HepG2 (cell line): ENCODE data around the gene PPM1F. TPM values are rescaled to one million over a fixed set of nuclear protein-coding genes. Genes with fewer than 3 reads are reported as not detected.

Experiments
- ATAC-seq: fragments of 200-7000 bp; cut with Tn5 transposase; 3 replicates; pipeline ENCODE4 v1.9.1; 2020; ENCODE audit warnings: mild to moderate bottlenecking, moderate library complexity
- BruUV-seq: library from RNA; stranded (reverse); fragments of 400-500 nt; replicated peaks from 2 replicates; lab custom pipeline; 2021; lab: Mats Ljungman, UMichigan
- CTCF ChIA-PET: fragments of 300-600 bp; formaldehyde crosslinking; extraction: SDS; loops from one replicate; lab custom pipeline; 2021; ENCODE audit warnings: low total read pairs, inconsistent platforms, low intra/inter-chr PET ratio; lab: Yijun Ruan, JAX
- POLR2A ChIA-PET: fragments of 350-600 bp; sonication (Branson Sonifier 250); formaldehyde crosslinking; loops from one replicate; lab custom pipeline; 2020; ENCODE audit warnings: antibody characterized with exemption, inconsistent platforms; lab: Yijun Ruan, JAX
- DNase-seq: peaks from one replicate; pipeline ENCODE4 v3.0.0-alpha.2; 2015; ENCODE audit warnings: low spot score
- FAIRE-seq: peaks from 3 replicates; lab custom pipeline; 2011; peaks lifted over from hg19 to GRCh38; lab: Jason Lieb, UNC
- H2AFZ ChIP-seq: one replicate; pipeline ENCODE4 v1.6.1; 2011; ENCODE audit warnings: low read length, inconsistent platforms
- H3K27ac ChIP-seq: fragments of 300-600 bp; 3 replicates; pipeline ENCODE4 v1.8.0; 2011; ENCODE audit warnings: mixed run types, mild to moderate bottlenecking, mixed read lengths, low read length, inconsistent platforms; ENCODE audit not compliant: insufficient read depth; ENCODE audit errors: extremely low read length
- H3K27me3 ChIP-seq, 2 experiments: fragments of 200-600 bp in 1 of 2; 2 replicates in 1 of 2; 3 replicates in 1 of 2; pipeline versions ENCODE4 v1.6.0 to v1.8.0; 2011; ENCODE audit warnings: low read length in 2 of 2, mild to moderate bottlenecking in 2 of 2, moderate library complexity in 2 of 2, inconsistent platforms in 1 of 2; ENCODE audit not compliant: insufficient read depth in 2 of 2, control insufficient read depth in 1 of 2
- H3K36me3 ChIP-seq, 2 experiments: fragments of 200-600 bp in 1 of 2; replicated peaks in 1 of 2; 2 replicates in 1 of 2; 3 replicates in 1 of 2; pipeline versions ENCODE4 v1.5.1 to v1.8.0; 2011; ENCODE audit warnings: low read length in 2 of 2, inconsistent platforms in 1 of 2; ENCODE audit not compliant: insufficient read depth in 2 of 2, control insufficient read depth in 1 of 2
- H3K4me1 ChIP-seq: 2 replicates; pipeline ENCODE4 v1.5.1; 2012; ENCODE audit warnings: low read length, inconsistent platforms; ENCODE audit not compliant: insufficient read depth
- H3K4me2 ChIP-seq: 2 replicates; pipeline ENCODE4 v1.6.0; 2011; ENCODE audit warnings: low read depth, low read length, inconsistent platforms
- H3K4me3 ChIP-seq, 3 experiments: fragments of 200-600 bp in 1 of 3; sonication (generic), shearing (Covaris generic) in 1 of 3; replicated peaks in 1 of 3; 2 replicates each; pipeline ENCODE4 v1.5.1; 2011 to 2016; ENCODE audit warnings: low read length in 3 of 3, inconsistent platforms in 2 of 3, low read depth in 2 of 3, mild to moderate bottlenecking in 2 of 3, control low read depth in 1 of 3, mixed read lengths in 1 of 3; ENCODE audit not compliant: insufficient read depth in 1 of 3
- H3K79me2 ChIP-seq: one replicate; pipeline ENCODE4 v1.6.1; 2011; ENCODE audit warnings: low read length, inconsistent platforms; ENCODE audit not compliant: insufficient read depth
- H3K9ac ChIP-seq: 2 replicates; pipeline ENCODE4 v1.6.0; 2011; ENCODE audit warnings: mild to moderate bottlenecking, low read depth, low read length, inconsistent platforms; ENCODE audit not compliant: insufficient read depth
- H3K9me3 ChIP-seq: 2 replicates; pipeline ENCODE4 v1.5.1; 2012; ENCODE audit warnings: mild to moderate bottlenecking, low read length
- H4K20me1 ChIP-seq: 2 replicates; pipeline ENCODE4 v1.6.0; 2011; ENCODE audit warnings: inconsistent platforms, mild to moderate bottlenecking, low read length, moderate library complexity; ENCODE audit not compliant: insufficient read depth
- AHR ChIP-seq: IDR thresholded peaks from 2 replicates; pipeline ENCODE4 v1.6.1; 2018; ENCODE audit warnings: missing genetic modification reagents, missing compliant biosample characterization
- BCL6 ChIP-seq: IDR thresholded peaks from 2 replicates; pipeline ENCODE4 v1.6.1; 2016; ENCODE audit warnings: missing genetic modification reagents, missing compliant biosample characterization
- CEBPG ChIP-seq: IDR thresholded peaks from 2 replicates; pipeline ENCODE4 v1.6.1; 2016
- FUBP1 ChIP-seq: sonication (generic); formaldehyde crosslinking; IDR thresholded peaks from 2 replicates; pipeline ENCODE4 v1.5.1; 2020; ENCODE audit warnings: missing genetic modification reagents, mild to moderate bottlenecking, borderline replicate concordance
- PHB2 ChIP-seq: fragments of 450-650 bp; IDR thresholded peaks from 2 replicates; pipeline ENCODE4 v1.6.1; 2018; ENCODE audit not compliant: partially characterized antibody
- RELA ChIP-seq: sonication (generic); formaldehyde crosslinking; IDR thresholded peaks from 2 replicates; pipeline ENCODE4 v1.4.0; 2020; ENCODE audit warnings: missing genetic modification reagents
- SMARCE1 ChIP-seq: fragments of 450-650 bp; IDR thresholded peaks from 2 replicates; pipeline ENCODE4 v1.6.1; 2017; ENCODE audit warnings: borderline replicate concordance
- TSC22D2 ChIP-seq: sonication (generic); formaldehyde crosslinking; IDR thresholded peaks from 2 replicates; pipeline ENCODE4 v1.5.1; 2020; ENCODE audit warnings: missing genetic modification reagents, mild to moderate bottlenecking, borderline replicate concordance
- ZNF142 ChIP-seq: sonication (generic); formaldehyde crosslinking; IDR thresholded peaks from 2 replicates; pipeline ENCODE4 v1.4.0; 2020; ENCODE audit warnings: missing genetic modification reagents
- ZNF343 ChIP-seq: sonication (generic); formaldehyde crosslinking; IDR thresholded peaks from 2 replicates; pipeline ENCODE4 v1.4.0; 2020; ENCODE audit warnings: mild to moderate bottlenecking, missing genetic modification reagents
- ZNF543 ChIP-seq: sonication (generic); formaldehyde crosslinking; IDR thresholded peaks from 2 replicates; pipeline ENCODE4 v1.4.0; 2020; ENCODE audit warnings: mild to moderate bottlenecking, missing genetic modification reagents
- ZZZ3 ChIP-seq: sonication (generic); formaldehyde crosslinking; IDR thresholded peaks from 2 replicates; pipeline ENCODE4 v1.4.0; 2020; ENCODE audit warnings: missing genetic modification reagents, mild to moderate bottlenecking, borderline replicate concordance
- WGBS: methylation state at CpG from one replicate; pipeline ENCODE4 v1.1.6; 2017; ENCODE audit warnings: low lambda C conversion rate; 5-methylcytosine and 5-hydroxymethylcytosine counted together
- in situ Hi-C: cut with HindIII; loops from 2 replicates; pipeline ENCODE4 v1.10.0; 2017; ENCODE audit warnings: low pct_unique_long_range_greater_than_20kb; ENCODE audit not compliant: extremely low pct_ligation_motif_present
- intact Hi-C: fragments of 100-400 bp; cut with micrococcal nuclease; formaldehyde crosslinking; loops from one replicate; pipeline ENCODE4 v1.10.0; 2022; ENCODE audit not compliant: unreplicated experiment
- polyA plus RNA-seq, 8 experiments: library from polyadenylated mRNA; depleted of rRNA in 3 of 8; stranded (reverse) in 7 of 8; unstranded in 1 of 8; fragments of >200 nt; fragmentation: Illumina TruSeq in 4 of 8; extraction: Trizol in 4 of 8; gene quantifications; 2 replicates each; pipeline versions ENCODE4 v1.2.1 to v1.2.3, GENCODE V29; 2011 to 2016; ENCODE audit warnings: low read depth in 4 of 8, missing spikeins in 1 of 8, mixed read lengths in 1 of 8; ENCODE audit not compliant: insufficient read depth in 1 of 8
- total RNA-seq, 5 experiments: library from RNA; depleted of rRNA; stranded (reverse); fragments of >200 nt; fragmentation: Illumina TruSeq; extraction: Trizol; gene quantifications; 2 replicates each; pipeline ENCODE4 v1.2.3, GENCODE V29; 2016; ENCODE audit warnings: low read depth in 1 of 5
- TF ChIP-seq, protein P1 (sequence below): sonication (generic); formaldehyde crosslinking; IDR thresholded peaks from 2 replicates; pipeline ENCODE4 v1.9.0; 2022; ENCODE audit warnings: missing genetic modification reagents, mild to moderate bottlenecking, borderline replicate concordance

Gene PPM1F
- total and polyA plus RNA-seq, 2 of the 13 experiments (the other 11 are each of a cell fraction or from before 2014, with no cell fraction given) = 11.0 to 19.6 TPM

- TF ChIP-seq ZNF142 (CRISPR knock-in tag) (no peak), SMARCE1 (no peak), AHR (CRISPR knock-in tag) (no peak)
Observed at GRCh38 chr22:21951931-21952465, 650 bp downstream of the PPM1F start (continued).

DNA sequence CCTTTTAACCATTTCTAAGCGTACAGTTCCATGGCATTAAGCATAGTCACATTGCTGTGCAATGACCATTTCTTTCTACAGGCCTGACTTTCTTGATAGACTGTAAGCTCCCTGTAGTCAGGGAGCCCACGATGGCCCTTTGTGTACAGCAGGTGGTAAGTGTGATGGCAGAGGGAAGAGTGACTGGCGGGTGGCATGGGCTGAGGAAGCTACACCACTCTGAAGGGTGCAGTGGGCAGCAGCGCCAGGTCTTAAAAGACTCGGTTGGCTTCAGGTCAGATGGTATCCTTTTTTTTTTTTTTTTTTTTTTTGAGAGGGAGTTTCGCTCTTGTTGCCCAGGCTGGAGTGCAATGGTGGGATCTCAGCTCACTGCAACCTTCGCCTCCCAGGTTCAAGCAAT is 1.6 kb downstream of the PPM1F start:
- Histone ChIP-seq H3K4me2 (no peak overlapping the region), H4K20me1 (peaks cover 7% of the 10 kb centered on the region; the same call in 1 of the 2 replicates), H3K27me3 (no peaks in the 10 kb centered on the region; a peak in 1 of 5 replicates), H3K9ac (no peak overlapping the region), H3K4me1 (peaks cover 16% of the 10 kb centered on the region), H3K79me2 (no peaks in the 10 kb centered on the region), H3K27ac (no peak overlapping the region), H3K4me3 (no peak overlapping the region), H2AFZ (no peak overlapping the region), H3K36me3 (no peaks in the 10 kb centered on the region), H3K9me3 (no peaks in the 10 kb centered on the region)
- intact Hi-C loops (no loop called here), in situ Hi-C loops (no loop called here)
- 98% methylated on average over 7 of the region's 7 CpGs for WGBS
- POLR2A ChIA-PET = no interaction called here
- CTCF ChIA-PET = no interaction called here
- FAIRE-seq (no peak), DNase-seq (no peak), ATAC-seq (no peak)
- BruUV-seq = no TSS peak
- no peak for TF ChIP-seq PHB2
- TF ChIP-seq, protein P1, sequence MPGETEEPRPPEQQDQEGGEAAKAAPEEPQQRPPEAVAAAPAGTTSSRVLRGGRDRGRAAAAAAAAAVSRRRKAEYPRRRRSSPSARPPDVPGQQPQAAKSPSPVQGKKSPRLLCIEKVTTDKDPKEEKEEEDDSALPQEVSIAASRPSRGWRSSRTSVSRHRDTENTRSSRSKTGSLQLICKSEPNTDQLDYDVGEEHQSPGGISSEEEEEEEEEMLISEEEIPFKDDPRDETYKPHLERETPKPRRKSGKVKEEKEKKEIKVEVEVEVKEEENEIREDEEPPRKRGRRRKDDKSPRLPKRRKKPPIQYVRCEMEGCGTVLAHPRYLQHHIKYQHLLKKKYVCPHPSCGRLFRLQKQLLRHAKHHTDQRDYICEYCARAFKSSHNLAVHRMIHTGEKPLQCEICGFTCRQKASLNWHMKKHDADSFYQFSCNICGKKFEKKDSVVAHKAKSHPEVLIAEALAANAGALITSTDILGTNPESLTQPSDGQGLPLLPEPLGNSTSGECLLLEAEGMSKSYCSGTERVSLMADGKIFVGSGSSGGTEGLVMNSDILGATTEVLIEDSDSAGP (CRISPR knock-in tag) = no peak
- TF ChIP-seq TSC22D2 (CRISPR knock-in tag) = no peak
- no peak for TF ChIP-seq ZZZ3 (CRISPR knock-in tag)
- TF ChIP-seq ZNF543 (CRISPR knock-in tag) = no peak
- no peak for TF ChIP-seq CEBPG (CRISPR knock-in tag)
- no peak for TF ChIP-seq RELA (CRISPR knock-in tag)
- no peak for TF ChIP-seq BCL6 (CRISPR knock-in tag)
- no peak for TF ChIP-seq ZNF343
- no peak for TF ChIP-seq FUBP1 (CRISPR knock-in tag)
